ENCODE data around the gene SEMA3A. TPM values are rescaled to one million over a fixed set of nuclear protein-coding genes. Genes with fewer than 3 reads are reported as not detected.
"Not testable (repeated sequence)": the region's sequence is repeated elsewhere in the genome, so short reads cannot be mapped to it uniquely, and the experiment has no call there.

Gene SEMA3A
- total RNA-seq, 1 donor from 2014 or later = 134 TPM

GRCh38 chr7:84070770-84071169 lies 123.8 kb downstream of the SEMA3A start:
- no peaks in the 10 kb centered on the region for H3K4me1 Mint-ChIP-seq
- peak overlapping the region; percentile 11 for H3K27ac ChIP-seq
- peaks cover 3% of the 10 kb centered on the region for H3K9me3 Mint-ChIP-seq
- TF ChIP-seq EZH2phosphoT487 (IDR thresholded peaks at IDR 0.05) (no peak), EZH2 (IDR thresholded peaks at IDR 0.05) (no peak)
- H3F3A ChIP-seq (ENCODE audit: low read depth) = peaks cover 10% of the 10 kb centered on the region
- peaks cover 15% of the 10 kb centered on the region for H3K79me2 ChIP-seq (ENCODE audit: low read depth)
- no peaks in the 10 kb centered on the region for H4K20me1 ChIP-seq (ENCODE audit: low read depth)
- H2AFZ ChIP-seq (replicated peaks) = no peak overlapping the region
- no peaks in the 10 kb centered on the region for H3K9me3 ChIP-seq (ENCODE audit: low read depth)
- no peak overlapping the region for H3K27ac Mint-ChIP-seq
- no peak overlapping the region for H3K4me3 Mint-ChIP-seq
- no peaks in the 10 kb centered on the region for H3K4me1 ChIP-seq
- no peak for DNase-seq (ENCODE audit: low spot score)
- no peak overlapping the region for H3K4me2 ChIP-seq
- H3K36me3 Mint-ChIP-seq = peaks cover 9% of the 10 kb centered on the region
- H3K4me3 ChIP-seq = no peak overlapping the region
- H3K27me3 Mint-ChIP-seq (ENCODE audit: insufficient read depth, low read depth) = no peaks in the 10 kb centered on the region
- H3K9ac ChIP-seq = no peak overlapping the region
- H3K27me3 ChIP-seq = no peaks in the 10 kb centered on the region
- peaks cover 12% of the 10 kb centered on the region for H3K36me3 ChIP-seq

- H3K4me1 ChIP-seq = no peaks in the 10 kb centered on the region
- no peaks in the 10 kb centered on the region for H3K27me3 ChIP-seq
- Mint-ChIP-seq H3K4me3 (no peak overlapping the region), H3K27ac (no peak overlapping the region), H3K27me3 (ENCODE audit: insufficient read depth, low read depth) (no peaks in the 10 kb centered on the region), H3K4me1 (no peaks in the 10 kb centered on the region), H3K9me3 (peaks cover 3% of the 10 kb centered on the region), H3K36me3 (peaks cover 9% of the 10 kb centered on the region)
- H3K9ac ChIP-seq = no peak overlapping the region
- H3K79me2 ChIP-seq (ENCODE audit: low read depth) = peaks cover 15% of the 10 kb centered on the region
- H3K36me3 ChIP-seq = peaks cover 12% of the 10 kb centered on the region
- no peak overlapping the region for H2AFZ ChIP-seq (replicated peaks)
- peaks cover 10% of the 10 kb centered on the region for H3F3A ChIP-seq (ENCODE audit: low read depth)
- H3K9me3 ChIP-seq (ENCODE audit: low read depth) = no peaks in the 10 kb centered on the region
- no peak for TF ChIP-seq EZH2phosphoT487 (IDR thresholded peaks at IDR 0.05)
- no peak for TF ChIP-seq CTCF (IDR thresholded peaks at IDR 0.05)
- TF ChIP-seq EZH2 (IDR thresholded peaks at IDR 0.05) = no peak
- no peak overlapping the region for H3K4me2 ChIP-seq
- no peak overlapping the region for H3K27ac ChIP-seq
- H4K20me1 ChIP-seq (ENCODE audit: low read depth) = no peaks in the 10 kb centered on the region
- H3K4me3 ChIP-seq = no peak overlapping the region
- no peak for DNase-seq (ENCODE audit: low spot score)
Measured at GRCh38 chr7:84069999-84070500, 124.5 kb downstream of the SEMA3A start.

- no peak overlapping the region for H3K4me3 ChIP-seq
Measured at GRCh38 chr7:84069033-84069432, 125.6 kb downstream of the SEMA3A start.

GRCh38 chr7:84062489-84062901 lies 132.1 kb downstream of the SEMA3A start:
- H3K27me3 ChIP-seq; H3K36me3 ChIP-seq; H3K4me2 ChIP-seq; H3F3A ChIP-seq (ENCODE audit: low read depth); H3K27ac ChIP-seq; H3K4me1 Mint-ChIP-seq; H3K9me3 Mint-ChIP-seq; H3K4me1 ChIP-seq; H3K79me2 ChIP-seq (ENCODE audit: low read depth); H3K4me3 Mint-ChIP-seq; H3K4me3 ChIP-seq; H4K20me1 ChIP-seq (ENCODE audit: low read depth); H3K27ac Mint-ChIP-seq; H3K9ac ChIP-seq; H3K9me3 ChIP-seq (ENCODE audit: low read depth); H3K36me3 Mint-ChIP-seq; H2AFZ ChIP-seq (replicated peaks); DNase-seq (ENCODE audit: low spot score); H3K27me3 Mint-ChIP-seq (ENCODE audit: insufficient read depth, low read depth): not testable (repeated sequence)

More at GRCh38 chr7:84069033-84069432, 125.6 kb downstream of the SEMA3A start:
- Mint-ChIP-seq H3K27ac (no peak overlapping the region), H3K4me1 (no peaks in the 10 kb centered on the region), H3K4me3 (no peak overlapping the region), H3K36me3 (peaks cover 9% of the 10 kb centered on the region), H3K9me3 (peaks cover 3% of the 10 kb centered on the region), H3K27me3 (ENCODE audit: insufficient read depth, low read depth) (no peaks in the 10 kb centered on the region)
- H3K27ac ChIP-seq = no peak overlapping the region
- TF ChIP-seq CTCF (IDR thresholded peaks at IDR 0.05) = no peak
- TF ChIP-seq EZH2phosphoT487 (IDR thresholded peaks at IDR 0.05) = no peak
- TF ChIP-seq EZH2 (IDR thresholded peaks at IDR 0.05) = no peak
- H3K36me3 ChIP-seq = peaks cover 12% of the 10 kb centered on the region
- H4K20me1 ChIP-seq (ENCODE audit: low read depth) = no peaks in the 10 kb centered on the region
- no peak overlapping the region for H3K9ac ChIP-seq
- no peak overlapping the region for H3K4me2 ChIP-seq
- no peaks in the 10 kb centered on the region for H3K27me3 ChIP-seq
- no peaks in the 10 kb centered on the region for H3K4me1 ChIP-seq
- peaks cover 5% of the 10 kb centered on the region for H3F3A ChIP-seq (ENCODE audit: low read depth)
- H3K9me3 ChIP-seq (ENCODE audit: low read depth) = no peaks in the 10 kb centered on the region
- H3K79me2 ChIP-seq (ENCODE audit: low read depth) = peaks cover 15% of the 10 kb centered on the region
- no peak overlapping the region for H2AFZ ChIP-seq (replicated peaks)
- DNase-seq (ENCODE audit: low spot score) = no peak
